22Rv1 (cell line): Measurements from ENCODE around the gene FMNL3.

Source experiments
- CTCF ChIP-seq: fragments of 450-650 bp; IDR thresholded peaks from 2 replicates; pipeline ENCODE4 v1.5.1; 2017; ENCODE audit warnings: mild to moderate bottlenecking
- ZFX ChIP-seq: fragments of 450-650 bp; IDR thresholded peaks from 2 replicates; pipeline ENCODE4 v1.6.1; 2017; ENCODE audit warnings: antibody characterized with exemption, borderline replicate concordance

- TF ChIP-seq CTCF: no peak
- TF ChIP-seq ZFX: no peak
These were observed 27.1 kb downstream of the FMNL3 start for GRCh38 chr12:49680075-49680474.
